Brain microvascular endothelial cell (primary cell): Measurements from ENCODE around the gene MSRB2.

Experiments used
- DNase-seq: peaks from one replicate; pipeline ENCODE4 v3.0.0-alpha.2; 2020
- H3K27ac ChIP-seq: fragments of 250-450 bp; sonication (Bioruptor Pico); 2 replicates; pipeline ENCODE4 v1.5.1; 2020; ENCODE audit warnings: mild to moderate bottlenecking, moderate library complexity
- H3K27me3 ChIP-seq: fragments of 250-450 bp; sonication (Bioruptor Pico); replicated peaks from 2 replicates; pipeline ENCODE4 v1.5.1; 2020; ENCODE audit warnings: mild to moderate bottlenecking
- H3K36me3 ChIP-seq: fragments of 250-450 bp; sonication (Bioruptor Pico); replicated peaks from 2 replicates; pipeline ENCODE4 v1.5.1; 2020; ENCODE audit warnings: mild to moderate bottlenecking
- H3K4me3 ChIP-seq: 2 replicates; pipeline ENCODE4 v1.5.1; 2011; ENCODE audit warnings: low read depth, mild to moderate bottlenecking, control low read depth, low read length, moderate library complexity
- in situ Hi-C: cut with HindIII; loops from 2 replicates; pipeline ENCODE4 v1.10.0; 2017; ENCODE audit warnings: low sequenced_read_pairs, low pct_ligation_motif_present
- TF ChIP-seq, protein P1 (sequence below): IDR thresholded peaks from 2 replicates; pipeline ENCODE4 v1.5.1; 2011; ENCODE audit warnings: low read depth, mild to moderate bottlenecking, moderate library complexity, low read length, control low read depth, inconsistent platforms; ENCODE audit errors: missing control alignments

The MSRB2 gene

GRCh38 chr10:23095404-23095965 lies at the start of gene MSRB2:
Gene MSRB2, plus strand, starts transcription at chr10:23095579. Its CDS starts 30 bp downstream, at chr10:23095609.
- peak within 1 kb of the TSS; percentile 71 for H3K4me3 ChIP-seq
- in situ Hi-C loops: no loop called here
- TF ChIP-seq, protein P1, sequence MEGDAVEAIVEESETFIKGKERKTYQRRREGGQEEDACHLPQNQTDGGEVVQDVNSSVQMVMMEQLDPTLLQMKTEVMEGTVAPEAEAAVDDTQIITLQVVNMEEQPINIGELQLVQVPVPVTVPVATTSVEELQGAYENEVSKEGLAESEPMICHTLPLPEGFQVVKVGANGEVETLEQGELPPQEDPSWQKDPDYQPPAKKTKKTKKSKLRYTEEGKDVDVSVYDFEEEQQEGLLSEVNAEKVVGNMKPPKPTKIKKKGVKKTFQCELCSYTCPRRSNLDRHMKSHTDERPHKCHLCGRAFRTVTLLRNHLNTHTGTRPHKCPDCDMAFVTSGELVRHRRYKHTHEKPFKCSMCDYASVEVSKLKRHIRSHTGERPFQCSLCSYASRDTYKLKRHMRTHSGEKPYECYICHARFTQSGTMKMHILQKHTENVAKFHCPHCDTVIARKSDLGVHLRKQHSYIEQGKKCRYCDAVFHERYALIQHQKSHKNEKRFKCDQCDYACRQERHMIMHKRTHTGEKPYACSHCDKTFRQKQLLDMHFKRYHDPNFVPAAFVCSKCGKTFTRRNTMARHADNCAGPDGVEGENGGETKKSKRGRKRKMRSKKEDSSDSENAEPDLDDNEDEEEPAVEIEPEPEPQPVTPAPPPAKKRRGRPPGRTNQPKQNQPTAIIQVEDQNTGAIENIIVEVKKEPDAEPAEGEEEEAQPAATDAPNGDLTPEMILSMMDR: no peak
- H3K27ac ChIP-seq: peak within 1 kb of the TSS; percentile 40
- no peaks in the 10 kb centered on the region for H3K27me3 ChIP-seq
- peak; percentile 88 for DNase-seq
- H3K36me3 ChIP-seq: no peaks in the 10 kb centered on the region

DNA sequence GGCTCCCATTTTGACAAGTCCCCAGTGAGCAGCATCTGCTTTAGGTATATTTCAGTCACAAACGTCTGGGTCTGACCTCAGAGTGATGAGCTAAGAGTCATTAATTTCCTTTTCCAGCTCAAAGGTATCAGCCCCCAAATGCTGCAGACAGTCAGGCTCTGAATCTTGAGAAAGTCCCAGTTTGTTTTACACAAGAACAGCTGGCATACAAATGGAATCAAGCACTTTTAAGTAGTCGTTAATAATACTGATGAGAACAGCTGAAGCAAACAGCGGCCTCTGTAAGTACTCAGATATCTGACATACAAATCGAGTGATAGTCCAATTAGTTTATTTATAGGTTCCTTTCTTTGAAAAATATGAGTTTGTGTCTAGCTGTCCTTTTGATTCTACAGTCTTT lies 49.4 kb upstream of the MSRB2 start:
- Histone ChIP-seq H3K27ac (no peak overlapping the region), H3K27me3 (peaks cover 2% of the 10 kb centered on the region), H3K4me3 (no peak overlapping the region), H3K36me3 (no peaks in the 10 kb centered on the region)
- DNase-seq: no peak
- in situ Hi-C loops: no loop called here
- TF ChIP-seq, protein P1: no peak

DNA sequence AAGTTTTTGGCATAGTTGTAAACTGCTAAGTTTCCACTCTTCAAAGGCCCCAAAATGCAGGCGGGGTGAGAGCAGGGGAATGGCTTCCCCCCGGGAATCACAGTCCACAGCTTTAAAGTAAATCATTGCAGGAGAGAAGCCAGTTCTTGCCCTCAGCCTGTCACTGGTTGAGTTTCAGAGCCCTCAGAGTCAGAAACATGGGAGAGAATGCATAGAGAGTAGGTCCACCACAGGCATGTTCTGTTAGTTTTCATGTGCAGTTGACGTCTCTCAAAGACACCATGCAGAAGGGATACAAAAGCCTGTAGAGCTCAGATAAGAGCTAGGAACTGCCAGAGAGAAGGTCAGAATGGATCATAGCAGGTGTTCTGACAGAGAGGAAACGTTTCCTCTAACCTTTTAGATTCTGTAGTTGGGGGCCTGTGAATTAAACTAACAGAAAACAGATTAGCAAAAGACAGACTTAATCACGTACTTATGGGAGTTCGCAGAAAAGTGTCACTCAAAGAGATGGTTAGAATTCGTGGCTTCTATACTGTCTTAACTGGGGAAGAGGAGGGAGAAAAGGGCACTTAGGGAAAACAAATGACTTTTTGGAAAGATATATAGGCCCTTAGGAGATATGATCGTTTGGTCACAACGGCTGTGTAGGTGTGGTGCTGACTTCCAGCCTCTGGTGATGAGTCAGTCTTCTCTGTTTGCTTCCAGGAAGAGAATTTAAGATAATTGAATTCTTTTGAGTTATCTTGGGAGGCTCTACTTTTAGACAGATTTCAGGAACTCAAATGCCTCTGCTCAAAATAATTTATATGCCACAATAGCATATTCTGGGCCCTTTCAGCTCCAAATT lies 48.0 kb upstream of the MSRB2 start:
- DNase-seq: no peak
- in situ Hi-C loops: no loop called here
- Histone ChIP-seq H3K27ac (no peak overlapping the region), H3K27me3 (peaks cover 2% of the 10 kb centered on the region), H3K36me3 (no peaks in the 10 kb centered on the region), H3K4me3 (no peak overlapping the region)
- TF ChIP-seq, protein P1: no peak

DNA sequence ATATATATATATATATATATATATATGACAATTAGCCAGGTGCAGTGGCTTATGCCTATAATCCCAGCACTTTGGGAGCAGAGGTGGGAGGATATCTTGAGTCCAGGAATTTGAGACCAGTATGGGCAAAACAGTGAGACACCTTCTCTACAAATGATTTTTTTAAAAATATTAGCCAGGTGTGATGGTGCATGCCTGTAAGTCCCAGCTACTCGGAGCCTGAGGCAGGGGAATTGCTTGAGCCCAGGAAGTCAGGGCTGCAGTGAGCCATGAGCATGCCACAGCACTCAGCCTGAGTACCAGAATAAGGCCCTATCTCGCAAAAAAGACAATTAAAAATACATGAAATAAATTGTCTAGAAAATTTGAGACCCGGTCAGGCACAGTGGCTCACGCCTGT lies 47.2 kb upstream of the MSRB2 start:
- TF ChIP-seq, protein P1: no peak
- DNase-seq: no peak
- H3K27ac ChIP-seq: no peak overlapping the region
- in situ Hi-C loops: no loop called here
- H3K27me3 ChIP-seq: peaks cover 2% of the 10 kb centered on the region
- H3K36me3 ChIP-seq: no peaks in the 10 kb centered on the region
- no peak overlapping the region for H3K4me3 ChIP-seq

DNA sequence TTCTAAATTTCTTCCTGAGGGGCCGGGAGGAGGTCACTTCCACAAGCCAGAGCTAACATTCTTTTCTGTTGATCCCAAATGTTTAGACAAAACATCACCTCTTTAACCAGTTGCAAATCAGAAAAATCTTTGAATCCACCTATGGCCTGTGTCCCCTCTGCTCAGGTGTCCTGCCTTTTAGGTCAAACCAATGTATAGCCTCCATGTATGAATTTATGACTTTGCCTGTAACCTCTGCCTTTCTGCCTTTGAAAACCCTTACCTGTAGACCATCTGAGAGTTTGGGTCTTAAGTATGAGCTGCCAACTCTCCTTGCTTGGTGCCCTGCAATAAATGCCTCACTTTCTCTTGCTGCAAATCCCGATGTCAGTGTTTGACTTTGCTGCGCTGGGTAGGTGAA lies 44.1 kb upstream of the MSRB2 start:
- Histone ChIP-seq H3K36me3 (no peaks in the 10 kb centered on the region), H3K27ac (no peak overlapping the region), H3K27me3 (peaks cover 2% of the 10 kb centered on the region), H3K4me3 (no peak overlapping the region)
- TF ChIP-seq, protein P1: no peak
- in situ Hi-C loops: no loop called here
- no peak for DNase-seq
